Activated T-cell treated with anti-CD3 and anti-CD28 coated beads for 24 hours (primary cell): Measurements from ENCODE around the gene SIAH1.
A peak's percentile ranks its signal among the peaks of the same experiment; 100 is the strongest.
"Not testable (repeated sequence)": the region's sequence is repeated elsewhere in the genome, so short reads cannot be mapped to it uniquely, and the experiment has no call there.

ENCODE experiments used
- DNase-seq: peaks from one replicate; pipeline ENCODE4 v3.0.0-alpha.2; 2020; ENCODE audit warnings: low read depth

The SIAH1 gene

DNA sequence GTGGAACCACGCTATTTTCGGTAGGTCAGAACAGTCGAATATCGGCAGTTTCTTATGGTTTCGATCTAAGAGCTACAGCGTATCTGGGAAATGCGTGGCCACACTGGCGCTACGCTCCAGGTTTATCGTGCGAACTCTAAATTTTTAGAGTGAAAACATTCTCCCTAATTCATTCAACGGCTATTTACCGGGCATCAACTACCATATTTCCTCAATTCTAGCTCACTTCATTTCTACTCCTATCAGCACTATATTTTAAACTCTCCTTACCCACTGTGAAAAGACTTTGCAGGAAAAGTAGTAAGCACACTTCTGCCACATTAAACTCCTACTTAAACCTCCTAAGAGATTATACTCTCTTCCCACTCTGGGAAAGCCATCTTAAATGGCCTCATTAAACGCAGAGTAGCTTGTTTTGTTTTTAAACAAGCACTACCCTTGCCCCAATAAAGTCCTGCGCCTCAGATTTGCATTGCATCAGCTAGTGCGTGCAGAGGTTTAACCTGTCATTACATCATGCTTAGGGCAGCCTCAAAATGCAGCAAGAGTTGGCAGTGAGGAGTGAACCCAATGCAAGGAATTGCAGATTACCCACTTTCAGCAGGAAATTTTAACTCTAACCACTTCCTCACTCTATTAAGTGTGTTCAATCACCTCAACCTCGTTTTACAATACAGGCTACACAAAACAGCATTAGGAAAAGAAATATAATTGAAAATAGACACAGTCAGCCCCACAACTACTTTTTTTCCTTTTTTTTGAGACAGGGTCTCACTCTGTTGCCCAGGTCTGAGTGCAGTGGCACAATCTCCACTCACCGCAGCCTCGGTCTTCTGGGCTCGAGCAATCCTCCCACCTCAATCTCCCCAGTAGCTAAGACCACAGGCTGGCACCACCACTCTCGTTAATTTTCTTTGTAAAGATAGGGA, 18.8 kb downstream of the SIAH1 start:
- DNase-seq, result no peak

DNA sequence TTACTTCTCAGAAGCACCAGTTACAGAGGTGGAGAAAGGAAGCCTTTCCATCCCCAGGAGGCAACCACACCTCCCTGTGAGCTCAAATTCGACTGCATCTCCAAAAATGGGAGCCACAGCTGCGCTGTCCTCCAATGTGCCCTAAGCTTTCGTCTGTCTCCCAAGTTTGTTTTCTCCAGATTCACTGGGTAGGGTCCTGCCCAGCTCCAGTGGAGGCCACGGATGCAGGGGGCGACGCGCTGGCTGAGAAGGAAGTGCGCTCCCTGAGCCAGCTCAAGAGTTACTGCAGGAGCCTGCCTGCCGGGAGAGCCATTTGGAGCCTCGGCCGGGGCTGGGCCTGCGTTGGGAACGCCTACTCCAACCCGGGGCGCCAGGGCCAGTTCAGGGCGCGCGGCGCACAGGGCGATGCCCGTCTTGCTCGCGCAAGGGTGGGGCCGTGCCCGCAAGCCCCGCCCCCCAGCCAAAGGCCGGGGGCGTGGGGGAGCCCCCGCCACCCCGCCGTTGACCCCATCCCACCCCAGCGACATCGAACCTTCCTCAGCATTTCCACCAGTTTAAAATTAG, 19.5 kb downstream of the SIAH1 start:
- DNase-seq, result peak; percentile 73

DNA sequence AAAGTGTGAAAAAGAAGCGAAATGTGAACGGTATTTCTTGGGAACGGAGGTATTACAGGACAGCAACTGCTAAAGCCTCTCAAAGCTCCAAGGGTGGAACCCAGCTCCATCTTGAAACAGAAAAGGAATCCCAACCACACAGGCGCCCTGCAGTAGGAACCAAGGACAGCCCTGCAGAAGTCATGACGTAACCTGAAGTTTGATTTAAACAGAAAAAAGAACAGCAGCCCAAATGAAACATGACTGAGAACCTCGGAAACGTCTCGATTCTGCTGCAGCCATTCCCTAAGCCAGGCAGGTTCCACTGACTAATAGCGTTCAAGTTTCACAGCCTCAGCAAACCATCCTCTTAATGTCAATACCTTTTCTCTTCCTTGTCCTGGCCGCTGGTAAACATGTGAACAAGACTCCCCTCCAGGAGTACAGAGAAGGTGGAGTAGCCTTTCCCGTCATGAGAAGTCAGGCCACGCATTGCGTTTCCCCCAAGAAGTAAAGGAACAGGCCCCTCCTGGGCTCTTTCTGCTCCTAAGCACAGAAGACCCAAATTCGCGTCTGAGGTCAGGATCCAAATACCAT, 20.1 kb downstream of the SIAH1 start:
- DNase-seq, result no peak

DNA sequence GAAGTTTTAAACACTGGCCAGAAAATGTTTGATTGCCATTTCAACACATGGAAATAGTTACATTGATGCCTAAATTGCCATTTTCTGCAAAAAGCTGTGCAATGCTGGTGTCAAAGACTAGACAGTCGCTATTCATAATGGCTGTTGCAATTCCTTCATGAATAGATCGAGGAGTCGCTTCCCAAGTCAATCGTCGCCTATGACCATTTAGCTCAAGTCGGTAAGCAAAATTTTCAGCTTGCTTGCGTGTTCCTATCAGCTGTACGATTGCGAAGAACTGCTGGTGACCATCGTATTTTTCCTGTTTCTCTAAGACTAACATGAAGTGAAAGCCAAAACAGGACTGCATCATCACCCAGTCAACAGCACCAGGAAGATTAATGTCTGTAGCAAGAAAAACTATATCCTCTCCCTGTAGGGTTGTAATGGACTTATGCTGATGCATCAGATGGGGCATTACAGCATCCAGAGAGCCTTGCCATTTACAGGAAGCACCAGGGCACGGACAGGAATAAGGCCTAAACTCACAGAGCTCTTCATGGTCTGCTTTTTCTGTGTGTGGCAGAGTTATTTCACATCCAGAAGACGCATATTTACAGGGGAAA, 23.6 kb downstream of the SIAH1 start:
- DNase-seq, result no peak

DNA sequence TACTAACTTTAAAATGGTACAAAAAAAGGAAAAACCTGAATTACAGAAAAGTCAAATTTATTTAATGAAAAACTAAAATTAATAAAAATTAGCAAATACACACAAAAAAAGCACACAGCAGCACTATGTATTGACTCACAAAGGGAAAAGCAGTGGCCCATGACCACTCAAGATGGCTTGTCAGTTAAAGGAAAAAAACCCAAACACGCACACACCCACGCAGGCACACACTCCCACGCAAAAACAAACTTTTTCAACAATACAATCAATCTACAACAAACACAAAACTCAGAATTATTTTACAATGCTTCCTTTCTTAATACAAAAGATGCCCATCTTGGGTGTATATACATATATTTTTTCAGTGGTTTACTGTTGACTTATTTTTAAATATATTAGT, 24.2 kb downstream of the SIAH1 start:
- DNase-seq, result no peak

DNA sequence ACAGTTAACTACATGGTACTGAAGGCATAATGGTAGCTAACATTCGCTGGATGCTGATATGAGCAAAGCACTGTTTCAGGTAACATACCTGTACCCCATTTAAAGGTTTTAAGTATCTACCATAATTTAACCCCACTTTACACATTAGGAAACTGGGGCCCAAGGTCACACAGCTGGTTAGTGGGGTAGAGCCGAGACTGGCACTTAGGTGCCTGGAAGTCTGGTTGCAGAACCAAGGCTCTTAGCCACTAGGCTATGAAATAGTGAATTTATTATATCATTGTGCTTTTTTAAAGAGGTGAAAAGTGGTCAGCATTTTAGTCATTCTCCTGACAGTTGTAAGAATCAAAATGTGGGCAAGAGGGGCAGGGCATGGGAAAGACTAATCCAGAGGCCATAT, 25.2 kb downstream of the SIAH1 start:
- DNase-seq, result no peak

DNA sequence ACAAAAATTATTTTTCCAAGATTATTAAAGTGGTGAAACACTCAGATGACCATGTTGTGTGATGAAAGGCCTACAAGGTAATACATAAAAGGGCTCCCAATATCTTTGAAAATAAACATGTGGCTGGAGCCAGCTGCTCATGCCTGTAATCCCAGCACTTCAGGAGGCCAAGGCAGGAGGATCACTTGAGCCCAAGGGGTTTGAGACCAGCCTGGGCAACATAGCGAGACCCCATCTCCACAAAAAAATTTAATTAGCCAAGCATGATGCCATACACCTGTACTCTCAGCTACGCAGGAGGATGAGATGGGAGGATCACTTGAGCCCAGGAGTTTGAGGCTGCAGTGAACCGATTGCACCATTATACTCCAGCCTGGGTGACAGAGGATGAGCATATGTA, 26.8 kb downstream of the SIAH1 start:
- no peak for DNase-seq

DNA sequence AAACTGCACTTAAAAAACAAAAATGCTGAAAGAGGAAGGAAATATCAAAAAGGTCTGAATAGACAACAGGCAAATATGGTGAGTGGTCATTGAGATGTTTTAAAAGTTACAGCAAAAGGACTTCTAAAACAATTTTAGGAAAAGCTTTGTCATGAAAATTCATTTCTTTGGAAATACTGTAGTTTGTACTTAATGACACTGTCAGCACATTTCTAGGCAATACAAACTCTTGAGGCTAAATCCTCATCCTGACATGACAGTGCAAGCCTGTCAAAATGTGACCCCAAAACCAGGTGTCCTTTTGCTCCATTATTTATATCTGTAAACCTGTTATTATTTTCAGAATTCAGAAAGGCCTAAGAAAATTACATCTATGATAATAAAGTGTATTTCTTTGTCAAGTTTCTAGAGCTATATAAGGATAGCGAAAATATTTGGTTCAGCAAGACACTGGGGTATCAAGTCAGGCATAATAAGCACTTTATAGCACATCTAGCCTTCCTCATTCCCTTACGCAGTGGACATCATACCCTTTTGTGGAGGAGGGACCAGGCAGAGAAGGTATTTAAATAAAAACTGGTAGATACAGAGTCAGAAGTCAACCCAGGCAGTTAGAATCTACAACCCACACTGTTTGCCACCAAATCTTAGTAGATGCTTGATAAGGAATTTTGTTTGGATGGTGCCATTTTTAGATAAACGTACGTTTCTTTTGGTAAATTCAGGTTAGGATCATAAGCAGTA, 28.4 kb downstream of the SIAH1 start:
- no peak for DNase-seq

DNA sequence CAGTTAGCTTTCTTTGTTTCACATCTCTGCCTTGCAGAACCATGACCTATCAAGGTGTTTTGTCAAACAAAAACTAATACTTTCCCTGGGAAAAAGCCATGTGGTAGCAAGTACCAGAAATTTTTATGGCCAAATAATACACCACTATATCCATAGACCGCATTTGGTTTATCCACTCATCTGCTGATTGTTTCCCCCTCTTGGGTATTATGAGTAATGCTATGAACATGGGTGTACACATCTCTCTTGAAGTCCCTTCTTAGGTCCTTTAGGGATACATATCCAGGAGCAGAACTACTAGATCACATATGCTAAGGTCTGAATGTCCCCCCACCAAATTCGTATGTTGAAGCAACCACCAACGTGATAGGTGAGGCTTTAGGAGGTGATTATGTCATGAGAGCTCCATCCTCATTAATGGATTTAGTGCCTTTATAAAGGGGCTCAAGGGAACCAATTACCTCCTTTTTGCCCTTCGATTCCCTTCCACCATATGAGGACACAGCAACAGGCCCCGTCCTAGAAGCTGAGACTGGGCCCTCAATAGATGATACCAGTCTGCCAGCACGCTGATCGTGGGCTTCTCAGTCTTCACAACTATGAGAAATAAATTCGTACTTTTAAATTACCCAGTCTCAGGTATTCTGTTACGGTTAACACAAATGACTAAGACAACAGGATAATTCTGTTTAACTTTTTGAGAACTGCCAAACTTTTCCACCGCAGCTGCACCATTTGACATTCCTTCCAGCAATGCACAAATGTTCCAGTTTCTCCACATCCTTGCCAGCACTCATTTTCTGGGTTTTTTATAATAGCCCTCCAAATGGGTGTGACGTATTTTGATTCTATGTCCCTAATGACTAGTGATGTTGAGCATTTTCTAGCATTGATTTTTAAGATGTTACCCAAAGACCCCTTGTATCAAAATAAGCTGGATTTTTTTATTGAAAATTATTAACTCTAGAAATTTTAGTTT, 30.0 kb downstream of the SIAH1 start:
- no peak for DNase-seq

DNA sequence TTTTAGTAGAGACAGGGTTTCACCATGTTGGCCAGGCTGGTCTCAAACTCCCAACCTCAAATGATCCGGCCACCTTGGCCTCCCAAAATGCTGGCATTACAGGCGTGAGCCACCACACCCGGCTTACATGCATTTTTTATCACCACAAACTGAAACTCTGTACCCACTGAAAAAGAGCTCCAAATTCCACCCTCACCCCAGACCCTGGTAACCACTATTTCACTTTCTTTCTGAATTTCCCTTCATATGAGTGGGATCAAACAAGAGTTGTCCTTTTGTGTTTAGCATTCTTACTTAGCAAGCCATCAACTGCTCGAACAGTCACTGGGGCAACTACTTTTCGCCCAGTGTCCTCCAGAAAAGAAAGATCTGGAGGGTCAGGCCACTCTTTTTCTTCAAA, 30.8 kb downstream of the SIAH1 start:
- not testable (repeated sequence) for DNase-seq

DNA sequence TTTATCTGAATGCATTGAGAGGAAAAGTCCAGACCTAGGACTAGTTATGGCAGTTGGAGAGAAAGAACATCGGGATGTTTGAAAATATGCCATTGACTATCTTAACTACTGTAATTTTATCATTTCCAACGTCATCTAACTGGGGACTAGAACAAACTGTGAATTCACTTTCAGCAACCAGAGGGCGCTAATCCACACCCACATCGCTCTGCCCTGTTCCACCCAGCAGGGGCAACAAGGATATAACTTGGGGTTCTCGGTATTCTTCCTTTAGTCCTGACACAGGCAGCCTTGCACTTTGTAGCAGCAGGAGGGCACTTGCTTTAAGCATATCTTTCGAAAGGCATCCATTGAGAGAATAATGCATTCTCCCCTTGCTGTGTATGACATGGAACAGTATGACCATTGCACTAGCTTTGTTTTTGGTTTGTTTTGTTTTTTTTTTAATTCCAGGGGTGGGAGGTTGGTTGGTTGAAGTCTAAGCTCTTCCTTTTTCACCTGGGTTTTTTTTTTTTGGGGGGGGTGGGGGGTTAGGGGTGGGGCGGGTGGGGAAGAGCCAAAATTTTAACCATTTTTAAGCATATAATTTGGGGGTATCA, 31.5 kb downstream of the SIAH1 start:
- peak; percentile 47 for DNase-seq

DNA sequence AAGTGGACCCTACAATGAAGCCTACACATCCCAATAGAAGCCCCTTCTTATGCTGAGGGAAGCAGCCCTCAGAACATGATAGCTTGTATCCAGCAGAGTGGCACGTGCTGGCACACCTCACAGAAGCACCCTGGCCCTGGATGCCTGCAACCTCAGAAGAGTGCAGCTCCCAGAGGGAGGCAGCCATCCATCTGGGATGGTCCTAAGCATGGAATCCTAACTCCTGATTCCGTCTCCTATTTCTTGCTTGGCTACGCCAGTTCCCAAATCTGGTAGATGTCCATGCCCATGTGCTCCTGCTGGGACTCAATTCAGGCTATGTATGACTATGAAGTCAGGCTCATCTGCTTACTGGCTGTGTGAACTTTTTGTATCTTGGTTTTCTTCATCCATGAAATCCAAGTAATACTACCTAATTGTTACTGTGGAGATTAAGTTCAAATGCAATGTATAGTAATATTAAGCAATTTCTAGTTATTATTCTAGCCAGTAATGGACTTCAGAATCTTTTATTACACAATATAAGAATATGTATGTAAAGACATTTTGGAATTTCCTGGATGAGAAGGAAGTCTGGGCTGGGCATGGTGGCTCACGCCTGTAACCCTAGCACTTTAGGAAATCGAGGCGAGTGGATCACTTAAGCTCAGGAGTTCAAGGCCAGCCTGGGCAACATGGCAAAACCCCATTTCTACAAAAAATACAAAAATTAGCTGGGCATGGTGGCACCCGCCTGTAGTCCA, 32.4 kb downstream of the SIAH1 start:
- DNase-seq, result no peak

DNA sequence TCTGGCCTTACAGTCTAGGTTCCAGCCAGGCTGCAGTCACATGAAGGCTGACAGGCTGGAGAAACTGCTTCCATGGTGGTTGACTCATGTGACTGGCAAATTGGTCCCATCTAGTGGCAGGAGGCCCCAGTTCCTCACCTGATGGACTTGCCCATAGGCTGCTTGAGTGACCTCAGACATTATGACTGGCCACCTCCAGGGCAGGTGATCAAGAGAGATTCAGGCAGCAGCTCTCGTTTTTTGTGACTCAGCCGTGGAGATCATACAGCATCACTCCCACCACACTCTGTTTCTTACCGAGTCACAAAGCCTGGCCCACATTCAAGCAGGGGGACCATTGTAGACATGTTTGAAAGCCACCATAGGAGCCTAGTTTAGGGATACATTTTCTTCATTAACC, 34.5 kb downstream of the SIAH1 start:
- no peak for DNase-seq

DNA sequence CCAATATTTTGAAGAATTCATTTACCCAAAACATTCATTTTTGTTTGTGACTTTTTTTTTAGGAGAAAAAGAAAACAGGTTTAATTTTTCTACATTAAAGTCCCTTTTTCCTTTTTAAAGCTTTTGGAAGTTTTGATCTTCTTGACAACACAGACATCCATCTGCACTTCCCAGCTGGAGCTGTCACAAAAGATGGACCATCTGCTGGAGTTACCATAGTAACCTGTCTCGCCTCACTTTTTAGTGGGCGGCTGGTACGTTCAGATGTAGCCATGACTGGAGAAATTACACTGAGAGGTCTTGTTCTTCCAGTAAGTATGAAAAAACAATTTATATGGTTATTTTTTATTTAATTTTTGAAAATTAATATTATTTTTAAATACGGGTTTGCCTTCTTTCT, 37.2 kb downstream of the SIAH1 start:
- no peak for DNase-seq

DNA sequence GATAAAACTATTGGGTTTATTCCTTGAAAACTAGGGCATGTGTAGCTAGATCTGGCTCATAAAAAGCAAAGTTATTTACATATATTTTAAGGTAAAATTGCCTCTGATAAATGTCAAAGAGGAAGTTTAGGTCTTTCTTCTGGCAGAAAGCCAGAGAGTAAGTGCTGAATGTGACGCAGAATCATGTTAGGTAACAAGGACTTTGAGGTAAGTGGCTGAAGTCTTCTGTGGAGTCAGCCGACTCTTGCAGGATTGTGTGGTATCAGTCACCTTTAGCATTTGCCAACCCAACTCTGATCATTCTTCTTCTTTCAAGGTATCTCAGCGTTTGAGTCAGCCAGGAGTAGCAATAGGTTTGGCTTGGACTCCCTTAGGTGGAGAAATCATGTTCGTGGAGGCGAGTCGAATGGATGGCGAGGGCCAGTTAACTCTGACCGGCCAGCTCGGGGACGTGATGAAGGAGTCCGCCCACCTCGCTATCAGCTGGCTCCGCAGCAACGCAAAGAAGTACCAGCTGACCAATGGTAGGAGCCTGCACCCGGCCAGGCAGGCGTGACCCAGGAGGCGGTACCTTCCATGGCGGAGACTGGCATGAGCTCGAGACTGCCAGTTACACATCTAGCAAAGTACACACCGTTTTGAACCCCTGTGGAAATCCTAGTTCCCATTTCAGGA, 37.9 kb downstream of the SIAH1 start:
- no peak for DNase-seq

DNA sequence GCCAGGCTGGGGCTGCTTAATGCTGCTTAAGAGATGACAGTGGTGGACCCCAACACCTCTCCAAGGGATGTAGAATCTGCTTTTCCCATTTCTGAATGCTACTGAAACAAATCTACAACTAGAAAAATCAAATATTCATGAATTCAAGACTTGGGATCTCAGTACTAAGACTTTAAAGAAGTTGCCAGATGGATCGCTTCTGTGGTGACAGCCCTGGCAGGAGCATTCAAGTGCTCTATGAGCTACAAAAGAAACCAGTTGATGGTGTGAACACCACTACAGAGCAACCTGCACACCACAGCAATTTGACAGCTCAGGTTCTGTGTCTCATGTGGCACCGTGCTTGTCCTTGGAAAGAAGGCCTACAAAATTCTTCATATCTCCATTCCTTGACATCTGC, 42.6 kb downstream of the SIAH1 start:
- DNase-seq, result no peak

DNA sequence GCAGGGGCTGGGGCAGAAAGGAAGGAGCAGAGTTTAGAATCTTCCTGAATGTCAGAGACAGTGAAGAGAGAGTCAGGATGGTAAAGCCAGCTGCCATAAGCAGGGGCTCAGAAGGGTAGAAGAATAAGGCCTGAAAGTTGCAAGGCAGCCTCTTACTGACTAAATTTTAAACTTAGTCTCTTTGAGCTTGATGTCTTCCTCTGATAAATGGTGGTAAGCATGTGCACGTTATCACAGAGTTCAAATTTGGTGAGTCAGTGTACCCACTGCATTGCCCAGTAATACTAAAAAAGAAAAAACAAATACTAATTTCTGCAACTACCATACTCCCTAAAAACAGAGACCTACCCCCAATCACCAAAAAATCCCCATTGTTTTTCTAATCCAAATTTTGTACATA, 45.2 kb downstream of the SIAH1 start:
- DNase-seq, result no peak

DNA sequence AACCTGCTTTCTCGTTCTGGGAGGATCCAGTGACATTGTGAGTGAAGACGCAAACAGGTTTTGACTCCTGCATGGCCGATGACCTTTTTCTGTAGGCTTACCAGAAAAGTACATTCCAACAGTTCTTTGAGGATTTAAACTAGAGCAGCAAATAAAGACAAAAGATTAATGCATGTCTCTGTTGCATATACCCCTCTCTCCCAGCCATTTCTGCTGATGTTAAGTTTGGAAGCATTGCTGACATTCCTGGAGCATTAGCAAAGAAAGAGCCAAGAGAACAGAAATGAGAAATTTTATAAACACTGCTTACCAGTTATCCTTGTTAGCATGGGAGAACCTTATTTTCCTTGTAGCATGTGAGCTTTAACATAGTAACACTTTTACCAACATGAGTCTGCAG, 49.3 kb downstream of the SIAH1 start:
- no peak for DNase-seq

DNA sequence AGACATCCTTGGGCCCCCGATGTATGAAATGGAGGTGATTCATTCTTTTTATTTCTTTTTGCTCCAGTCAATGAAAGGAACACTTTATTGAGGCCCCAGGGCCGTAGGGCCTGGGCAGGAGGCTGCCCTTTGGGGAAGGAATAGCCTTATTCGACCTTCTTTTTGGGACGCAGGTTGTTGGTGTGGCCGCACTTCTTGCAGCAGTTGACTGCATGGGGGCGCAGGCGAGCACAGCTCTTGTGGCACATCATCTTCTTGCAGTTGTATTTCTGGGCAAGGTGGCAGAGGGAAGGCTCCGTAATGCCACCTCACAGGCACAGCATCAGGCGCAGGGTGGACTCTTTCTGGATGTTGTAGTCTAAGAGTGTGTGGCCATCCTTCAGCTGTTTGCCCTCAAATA, 50.9 kb downstream of the SIAH1 start:
- no peak for DNase-seq
